Glutamatergic neuron (in vitro differentiated cells): ENCODE data around the gene ARHGAP22. TPM values are rescaled to one million over a fixed set of nuclear protein-coding genes. Genes with fewer than 3 reads are reported as not detected.
A peak's percentile ranks its signal among the peaks of the same experiment; 100 is the strongest.

Experiments used
- DNase-seq: peaks from one replicate; pipeline ENCODE4 v3.0.0; 2022
- H3K27ac Mint-ChIP-seq: one replicate; pipeline ENCODE4 v1.8.0; 2020; ENCODE audit warnings: mild to moderate bottlenecking, mixed read lengths, inconsistent platforms; ENCODE audit not compliant: unreplicated experiment
- H3K27me3 Mint-ChIP-seq: one replicate; pipeline ENCODE4 v1.8.0; 2020; ENCODE audit warnings: mild to moderate bottlenecking, moderate library complexity, mixed read lengths, inconsistent platforms; ENCODE audit not compliant: unreplicated experiment
- H3K36me3 Mint-ChIP-seq: one replicate; pipeline ENCODE4 v1.8.0; 2020; ENCODE audit warnings: mild to moderate bottlenecking, mixed read lengths, inconsistent platforms; ENCODE audit not compliant: unreplicated experiment
- H3K4me1 Mint-ChIP-seq: one replicate; pipeline ENCODE4 v1.8.0; 2020; ENCODE audit warnings: mild to moderate bottlenecking, low read depth, mixed read lengths, inconsistent platforms; ENCODE audit not compliant: unreplicated experiment
- H3K4me3 Mint-ChIP-seq: one replicate; pipeline ENCODE4 v1.8.0; 2020; ENCODE audit warnings: mild to moderate bottlenecking, mixed read lengths, inconsistent platforms; ENCODE audit not compliant: unreplicated experiment
- H3K9me3 Mint-ChIP-seq: one replicate; pipeline ENCODE4 v1.8.0; 2020; ENCODE audit warnings: mild to moderate bottlenecking, moderate library complexity, mixed read lengths, inconsistent platforms; ENCODE audit not compliant: unreplicated experiment
- total RNA-seq: library from RNA; stranded (reverse); fragmentation: NEBNext Ultra II Directional; extraction: Animal tissue kit (Norgen Biotek cat#: 25700); gene quantifications from one replicate; pipeline ENCODE4 v1.2.1, GENCODE V29; 2021; ENCODE audit not compliant: unreplicated experiment
- TF ChIP-seq, protein P1 (sequence below): fragments of 200-600 bp; sonication (generic); IDR thresholded peaks from one replicate; pipeline ENCODE4 v1.5.0; 2021; ENCODE audit not compliant: partially characterized antibody, unreplicated experiment

Gene ARHGAP22
- total RNA-seq, 1 donor from 2014 or later = 10.0 TPM

DNA sequence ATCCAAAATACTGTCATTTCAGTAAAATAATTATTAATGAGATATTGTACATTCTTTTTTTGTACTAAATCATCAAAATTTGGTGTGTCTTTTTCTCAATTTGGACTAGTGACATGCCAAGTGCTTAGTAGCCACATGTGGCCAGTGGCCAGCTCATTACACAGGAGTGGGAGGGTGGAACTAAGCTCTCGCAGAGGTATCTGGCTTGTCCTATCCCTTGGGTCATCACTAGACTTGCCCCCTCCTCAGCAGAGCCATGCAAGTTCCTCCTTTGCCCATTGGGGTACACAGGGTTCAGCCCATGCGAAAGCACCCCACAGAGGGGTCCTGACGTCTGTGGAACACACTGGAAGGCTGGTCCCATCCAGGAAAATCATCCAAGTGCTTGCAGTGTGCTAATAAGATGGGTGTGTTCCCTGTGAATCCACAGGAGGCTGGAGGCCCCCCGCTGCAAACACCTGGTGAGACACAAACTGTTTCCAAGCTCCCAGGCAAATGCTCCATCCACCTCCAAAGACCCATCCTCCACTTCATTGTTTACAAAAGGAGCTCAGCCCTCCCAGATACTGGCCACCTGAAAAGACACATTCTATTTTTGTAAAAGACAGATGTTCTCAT is 1.3 kb downstream of the ARHGAP22 start:
- TF ChIP-seq, protein P1, sequence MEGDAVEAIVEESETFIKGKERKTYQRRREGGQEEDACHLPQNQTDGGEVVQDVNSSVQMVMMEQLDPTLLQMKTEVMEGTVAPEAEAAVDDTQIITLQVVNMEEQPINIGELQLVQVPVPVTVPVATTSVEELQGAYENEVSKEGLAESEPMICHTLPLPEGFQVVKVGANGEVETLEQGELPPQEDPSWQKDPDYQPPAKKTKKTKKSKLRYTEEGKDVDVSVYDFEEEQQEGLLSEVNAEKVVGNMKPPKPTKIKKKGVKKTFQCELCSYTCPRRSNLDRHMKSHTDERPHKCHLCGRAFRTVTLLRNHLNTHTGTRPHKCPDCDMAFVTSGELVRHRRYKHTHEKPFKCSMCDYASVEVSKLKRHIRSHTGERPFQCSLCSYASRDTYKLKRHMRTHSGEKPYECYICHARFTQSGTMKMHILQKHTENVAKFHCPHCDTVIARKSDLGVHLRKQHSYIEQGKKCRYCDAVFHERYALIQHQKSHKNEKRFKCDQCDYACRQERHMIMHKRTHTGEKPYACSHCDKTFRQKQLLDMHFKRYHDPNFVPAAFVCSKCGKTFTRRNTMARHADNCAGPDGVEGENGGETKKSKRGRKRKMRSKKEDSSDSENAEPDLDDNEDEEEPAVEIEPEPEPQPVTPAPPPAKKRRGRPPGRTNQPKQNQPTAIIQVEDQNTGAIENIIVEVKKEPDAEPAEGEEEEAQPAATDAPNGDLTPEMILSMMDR = no peak
- peaks cover 5% of the 10 kb centered on the region for H3K36me3 Mint-ChIP-seq
- H3K9me3 Mint-ChIP-seq = peaks cover 6% of the 10 kb centered on the region

DNA sequence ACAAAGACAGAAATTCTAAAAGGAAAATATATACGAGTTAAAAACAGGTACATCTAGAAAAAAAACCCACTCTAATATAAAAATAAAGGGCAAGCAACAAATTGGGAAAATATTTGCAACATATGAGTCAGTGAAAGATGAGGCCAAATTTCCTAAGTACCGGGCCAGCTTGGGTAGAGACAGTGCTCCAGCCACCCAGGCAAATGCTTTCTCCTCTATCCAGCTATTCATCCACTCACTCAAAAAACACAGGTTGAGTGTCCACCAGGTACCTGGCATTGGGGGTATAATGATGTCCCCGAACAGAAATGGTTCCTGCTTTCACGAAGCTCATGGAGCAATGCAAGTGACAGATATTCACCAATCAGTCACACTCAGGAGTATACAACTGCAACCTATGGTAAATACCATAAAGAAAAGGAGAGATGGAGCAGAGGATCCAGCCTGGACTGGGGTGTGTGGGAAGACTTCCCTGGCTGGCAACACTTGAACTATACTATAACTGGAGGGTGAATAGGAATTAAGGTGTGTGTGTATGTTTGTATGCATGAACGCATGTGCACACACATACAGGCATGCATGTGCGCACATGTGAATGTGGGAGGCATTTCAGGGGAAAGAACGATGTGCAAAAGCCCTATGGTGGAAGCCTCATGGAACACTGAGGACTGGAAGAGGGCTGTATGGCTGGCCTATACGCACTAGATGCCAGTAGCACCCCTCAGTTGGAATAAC is 2.3 kb downstream of the ARHGAP22 start:
- no peak overlapping the region for H3K27ac Mint-ChIP-seq
- DNase-seq = no peak
- no peak overlapping the region for H3K4me3 Mint-ChIP-seq
- H3K4me1 Mint-ChIP-seq = peaks cover 26% of the 10 kb centered on the region
- H3K27me3 Mint-ChIP-seq = peaks cover 11% of the 10 kb centered on the region
- H3K9me3 Mint-ChIP-seq = peaks cover 6% of the 10 kb centered on the region
- H3K36me3 Mint-ChIP-seq = peaks cover 5% of the 10 kb centered on the region
- TF ChIP-seq, protein P1 = no peak

More for the DNA sequence above, 1.3 kb downstream of the ARHGAP22 start:
- H3K4me3 Mint-ChIP-seq = peak overlapping the region; percentile 74
- no peak overlapping the region for H3K27ac Mint-ChIP-seq
- H3K27me3 Mint-ChIP-seq = peaks cover 14% of the 10 kb centered on the region
- H3K4me1 Mint-ChIP-seq = peaks cover 21% of the 10 kb centered on the region
- no peak for DNase-seq

DNA sequence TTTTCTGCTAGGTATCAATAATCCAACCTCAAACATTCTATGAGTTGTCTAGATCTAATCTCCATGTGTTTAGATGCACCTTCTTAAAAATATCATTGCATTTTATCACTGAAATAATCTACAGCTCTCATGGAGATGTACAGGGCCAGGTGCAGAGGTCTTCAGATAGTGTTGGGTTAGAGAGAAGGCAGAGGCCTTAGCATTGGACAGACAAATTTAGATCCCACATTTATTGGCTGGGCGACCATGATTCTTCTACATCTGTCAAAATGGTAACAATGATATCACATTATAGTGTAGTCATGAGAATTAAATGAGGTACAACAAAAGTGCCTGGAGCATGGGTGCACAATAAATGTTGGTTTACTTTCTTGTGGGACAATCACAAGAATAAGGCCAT is 3.1 kb downstream of the ARHGAP22 start:
- H3K9me3 Mint-ChIP-seq = peaks cover 6% of the 10 kb centered on the region
- no peak overlapping the region for H3K27ac Mint-ChIP-seq
- H3K4me1 Mint-ChIP-seq = peaks cover 34% of the 10 kb centered on the region
- H3K27me3 Mint-ChIP-seq = peaks cover 11% of the 10 kb centered on the region
- no peak overlapping the region for H3K4me3 Mint-ChIP-seq
- H3K36me3 Mint-ChIP-seq = peaks cover 5% of the 10 kb centered on the region
- no peak for DNase-seq
- TF ChIP-seq, protein P1 = no peak

DNA sequence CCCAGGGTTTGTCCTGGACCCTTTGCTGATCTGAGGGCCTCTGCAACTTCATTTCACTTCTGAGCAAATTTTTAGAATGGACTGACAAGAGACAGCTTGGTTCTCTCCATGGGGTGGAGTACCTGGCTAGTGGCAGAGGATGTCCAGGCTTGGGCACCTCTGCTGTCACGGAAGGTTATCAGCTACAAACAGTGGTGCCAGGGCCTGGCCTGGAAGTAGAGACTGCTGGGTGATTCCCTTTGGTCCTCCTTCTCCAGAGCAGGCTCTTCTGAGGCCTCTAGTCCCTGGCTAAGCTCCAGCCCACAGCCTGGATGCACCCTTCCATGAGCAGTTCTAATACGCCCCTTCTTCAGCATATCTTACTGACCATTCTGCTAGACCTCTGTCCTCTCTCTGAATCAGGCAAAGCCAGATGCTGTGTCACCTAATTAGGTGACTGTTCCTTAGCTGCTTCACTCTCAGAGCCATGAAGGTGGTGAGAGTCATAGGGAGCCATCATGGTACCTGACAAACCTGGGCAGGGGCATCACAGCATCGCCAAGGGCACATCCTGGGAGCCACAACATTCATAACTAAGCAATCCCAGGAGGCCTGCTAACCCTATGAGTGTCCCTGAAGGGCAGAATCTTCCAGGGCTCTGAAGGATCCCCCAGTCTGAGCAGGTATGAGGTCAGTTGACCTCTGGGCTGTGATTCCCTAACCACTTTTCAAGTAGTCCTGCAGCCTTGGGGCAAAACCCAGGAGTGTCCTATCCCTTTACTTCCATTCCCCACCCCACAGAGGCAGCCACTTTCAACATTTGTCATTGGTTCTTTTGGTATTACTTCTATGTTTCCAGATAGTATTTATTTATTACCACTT is 4.0 kb downstream of the ARHGAP22 start:
- no peak overlapping the region for H3K4me3 Mint-ChIP-seq
- no peak for DNase-seq

More for the DNA sequence above, 4.0 kb downstream of the ARHGAP22 start:
- TF ChIP-seq, protein P1 = no peak
- Mint-ChIP-seq H3K36me3 (no peaks in the 10 kb centered on the region), H3K27ac (peak overlapping the region; percentile 33), H3K27me3 (peaks cover 5% of the 10 kb centered on the region), H3K4me1 (peaks cover 36% of the 10 kb centered on the region), H3K9me3 (peaks cover 3% of the 10 kb centered on the region)
